MM.1S (cell line): ENCODE measurements around the gene LRRC8C.

Source experiments
- DNase-seq: peaks from one replicate; pipeline ENCODE4 v3.0.0-alpha.2; 2015
- H2AFZ ChIP-seq: fragments of 300-600 bp; sonication (generic); 2 replicates; pipeline ENCODE4 v1.6.0; 2016; ENCODE audit warnings: antibody characterized with exemption, low read length
- H3F3A ChIP-seq: fragments of 300-600 bp; sonication (generic); 2 replicates; pipeline ENCODE4 v1.6.1; 2016; ENCODE audit warnings: mild to moderate bottlenecking, antibody characterized with exemption, low read length, moderate library complexity, mixed read lengths; ENCODE audit not compliant: insufficient read depth
- H3K27ac ChIP-seq: fragments of 300-600 bp; sonication (generic); 2 replicates; pipeline ENCODE4 v1.5.1; 2016; ENCODE audit warnings: mild to moderate bottlenecking, low read length
- H3K27me3 ChIP-seq: fragments of 300-600 bp; sonication (generic); replicated peaks from 2 replicates; pipeline ENCODE4 v1.6.0; 2016; ENCODE audit warnings: low read length; ENCODE audit not compliant: insufficient read depth
- H3K36me3 ChIP-seq: fragments of 300-600 bp; sonication (generic); replicated peaks from 2 replicates; pipeline ENCODE4 v1.6.1; 2016; ENCODE audit warnings: mild to moderate bottlenecking, low read length, mixed read lengths; ENCODE audit not compliant: insufficient read depth
- H3K4me1 ChIP-seq: fragments of 300-600 bp; sonication (generic); 2 replicates; pipeline ENCODE4 v1.6.1; 2016; ENCODE audit warnings: low read length, mixed read lengths
- H3K4me2 ChIP-seq: fragments of 300-600 bp; sonication (generic); 2 replicates; pipeline ENCODE4 v1.6.0; 2016; ENCODE audit warnings: low read depth, low read length
- H3K4me3 ChIP-seq: fragments of 300-600 bp; sonication (generic); 2 replicates; pipeline ENCODE4 v1.5.1; 2016; ENCODE audit warnings: low read length, mixed read lengths
- H3K79me2 ChIP-seq: fragments of 300-600 bp; sonication (generic); 2 replicates; pipeline ENCODE4 v1.6.1; 2016; ENCODE audit warnings: mixed run types, low read length, mixed read lengths
- H3K9ac ChIP-seq: fragments of 300-600 bp; sonication (generic); 2 replicates; pipeline ENCODE4 v1.6.1; 2016; ENCODE audit warnings: low read length, mixed read lengths
- H3K9me2 ChIP-seq: fragments of 300-600 bp; sonication (generic); replicated peaks from 2 replicates; pipeline ENCODE4 v1.6.1; 2016; ENCODE audit warnings: mild to moderate bottlenecking, low read length, mixed read lengths; ENCODE audit not compliant: insufficient read depth
- H3K9me3 ChIP-seq: fragments of 300-600 bp; sonication (generic); replicated peaks from 2 replicates; pipeline ENCODE4 v1.6.1; 2016; ENCODE audit warnings: mild to moderate bottlenecking, low read length, mixed read lengths; ENCODE audit not compliant: insufficient read depth
- H4K20me1 ChIP-seq: fragments of 300-600 bp; sonication (generic); 2 replicates; pipeline ENCODE4 v1.6.1; 2016; ENCODE audit warnings: mild to moderate bottlenecking, low read length, moderate library complexity, mixed read lengths; ENCODE audit not compliant: insufficient read depth
- CTCF ChIP-seq: fragments of 300-600 bp; sonication (generic); IDR thresholded peaks from 2 replicates; pipeline ENCODE4 v1.5.1; 2016; ENCODE audit warnings: antibody characterized with exemption, low read length, mixed read lengths
- EZH2 ChIP-seq: fragments of 300-600 bp; sonication (generic); optimal IDR thresholded peaks from 2 replicates; pipeline ENCODE3; 2017; ENCODE audit warnings: low read depth, mild to moderate bottlenecking, antibody characterized with exemption, low read length, mixed read lengths
- EZH2phosphoT487 ChIP-seq: fragments of 300-600 bp; sonication (generic); IDR thresholded peaks from 2 replicates; pipeline ENCODE4 v1.6.1; 2018; ENCODE audit warnings: antibody characterized with exemption, low read length

Gene LRRC8C

DNA sequence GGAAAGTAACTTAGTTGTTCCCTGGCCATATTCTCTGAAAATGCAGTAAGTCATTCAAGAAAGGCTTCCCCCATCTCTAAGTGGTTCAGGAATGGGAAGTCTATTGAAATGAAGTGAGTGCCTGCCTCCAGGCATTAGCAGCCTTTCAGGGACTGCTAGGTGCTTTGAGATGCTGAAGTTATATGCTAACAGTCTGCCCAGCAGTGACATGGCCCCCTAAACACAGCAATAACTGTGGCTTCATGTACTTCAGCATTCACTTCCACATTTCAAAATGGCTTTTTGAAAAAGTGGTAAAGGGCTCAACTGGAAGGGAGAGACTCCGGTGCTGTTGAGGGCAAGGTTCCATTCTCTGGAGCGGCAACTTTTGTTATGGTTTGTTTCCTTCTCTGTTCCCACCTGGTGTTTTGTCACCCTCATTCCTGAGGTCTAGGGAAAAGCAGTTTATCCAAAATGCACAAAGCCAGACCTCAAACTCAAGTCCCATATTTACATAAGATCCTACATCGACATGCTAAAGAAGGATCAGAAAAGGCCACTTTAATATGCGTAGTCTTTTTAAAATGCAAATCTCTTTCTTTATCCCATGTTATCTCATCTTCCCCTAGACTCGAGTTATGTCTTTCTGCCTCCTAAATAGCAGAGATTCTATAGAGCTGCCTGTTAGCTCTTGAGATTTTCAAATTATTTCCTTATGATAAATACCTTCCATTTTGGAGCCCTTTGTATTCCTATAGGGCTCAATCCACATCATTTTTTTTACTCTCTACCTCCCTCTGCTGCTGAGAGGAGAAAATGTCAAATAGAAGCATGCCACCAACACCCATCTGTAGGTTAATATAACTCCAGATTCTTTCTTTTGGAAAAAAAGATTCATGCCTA, 34.2 kb upstream of the LRRC8C start:
- no peak overlapping the region for H3K27ac ChIP-seq
- H3F3A ChIP-seq, result no peaks in the 10 kb centered on the region
- DNase-seq, result peak; percentile 23
- no peak overlapping the region for H3K9ac ChIP-seq
- H2AFZ ChIP-seq, result no peak overlapping the region
- H4K20me1 ChIP-seq, result no peaks in the 10 kb centered on the region
- H3K4me2 ChIP-seq, result no peak overlapping the region
- no peaks in the 10 kb centered on the region for H3K36me3 ChIP-seq
- no peaks in the 10 kb centered on the region for H3K9me2 ChIP-seq
- no peak for TF ChIP-seq EZH2
- peak; percentile 65 for TF ChIP-seq CTCF
- TF ChIP-seq EZH2phosphoT487, result no peak
- no peaks in the 10 kb centered on the region for H3K4me1 ChIP-seq
- H3K9me3 ChIP-seq, result no peaks in the 10 kb centered on the region
- H3K79me2 ChIP-seq, result no peaks in the 10 kb centered on the region
- no peaks in the 10 kb centered on the region for H3K27me3 ChIP-seq
- H3K4me3 ChIP-seq, result no peak overlapping the region

DNA sequence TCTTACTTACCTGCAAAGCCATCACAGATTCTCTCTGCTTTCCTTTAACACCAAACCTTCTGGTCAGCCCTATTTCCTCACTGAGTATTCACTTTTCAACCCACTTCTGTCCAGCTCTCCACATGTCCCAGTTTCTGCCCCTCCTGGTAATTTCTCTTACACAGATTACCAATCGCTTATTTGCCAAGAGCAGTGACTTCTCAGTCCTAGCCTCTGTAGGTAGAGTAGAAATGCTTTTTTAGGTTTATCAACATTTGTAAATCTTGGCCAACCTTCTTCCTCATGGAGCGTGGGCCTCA, 33.6 kb upstream of the LRRC8C start:
- Histone ChIP-seq H3K4me3 (no peak overlapping the region), H3K9me3 (no peaks in the 10 kb centered on the region), H3K9ac (no peak overlapping the region), H3K27ac (no peak overlapping the region), H3K27me3 (no peaks in the 10 kb centered on the region), H3K36me3 (no peaks in the 10 kb centered on the region), H4K20me1 (no peaks in the 10 kb centered on the region), H2AFZ (no peak overlapping the region), H3K4me1 (no peaks in the 10 kb centered on the region), H3K9me2 (no peaks in the 10 kb centered on the region), H3F3A (no peaks in the 10 kb centered on the region), H3K79me2 (no peaks in the 10 kb centered on the region), H3K4me2 (no peak overlapping the region)
- TF ChIP-seq EZH2, result no peak
- TF ChIP-seq EZH2phosphoT487, result no peak
- TF ChIP-seq CTCF, result no peak
- no peak for DNase-seq

DNA sequence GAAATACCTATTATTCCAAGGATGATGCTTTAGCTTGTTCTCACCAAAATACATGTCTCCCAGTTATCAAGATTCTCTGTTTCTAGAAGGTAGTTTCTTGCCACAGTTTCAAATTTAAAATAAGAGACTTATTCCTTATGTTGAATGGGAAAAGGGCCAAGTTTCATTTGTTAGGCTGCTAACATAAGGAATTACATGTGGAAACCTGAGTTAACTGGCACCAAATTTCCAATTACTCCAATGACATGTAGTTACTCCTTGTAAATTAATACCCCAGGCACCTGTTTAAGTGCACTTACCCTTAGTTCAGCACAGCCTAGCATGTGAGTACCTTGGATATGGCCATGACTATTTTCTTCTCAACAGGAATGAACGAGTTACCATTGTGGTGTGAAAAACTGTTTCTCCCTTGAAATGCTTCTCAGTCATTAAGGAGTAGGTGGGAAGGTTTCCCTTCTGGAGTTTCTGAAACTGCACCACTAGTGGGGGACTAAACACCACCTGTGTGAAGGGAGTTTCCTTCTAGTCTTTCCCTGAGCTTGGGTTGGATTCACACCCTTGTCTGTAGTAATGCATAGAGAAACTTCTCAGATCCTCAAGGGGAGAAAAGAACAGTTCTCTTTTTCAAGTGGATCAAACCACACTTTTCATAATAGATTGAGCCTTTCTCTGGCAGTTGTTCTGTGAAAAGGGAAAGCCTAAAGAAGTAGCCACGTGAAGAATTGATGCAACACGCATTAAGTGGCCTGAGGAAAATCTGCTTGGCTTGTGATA, 32.3 kb upstream of the LRRC8C start:
- no peak overlapping the region for H3K4me2 ChIP-seq
- no peaks in the 10 kb centered on the region for H3K36me3 ChIP-seq
- no peaks in the 10 kb centered on the region for H4K20me1 ChIP-seq
- no peak overlapping the region for H2AFZ ChIP-seq
- no peak overlapping the region for H3K9ac ChIP-seq
- no peak overlapping the region for H3K4me3 ChIP-seq
- H3K9me2 ChIP-seq, result no peaks in the 10 kb centered on the region
- H3K79me2 ChIP-seq, result no peaks in the 10 kb centered on the region
- H3K27ac ChIP-seq, result no peak overlapping the region
- no peak for DNase-seq
- TF ChIP-seq EZH2 (no peak), CTCF (no peak), EZH2phosphoT487 (no peak)
- H3K4me1 ChIP-seq, result no peaks in the 10 kb centered on the region
- H3K27me3 ChIP-seq, result no peaks in the 10 kb centered on the region
- no peaks in the 10 kb centered on the region for H3K9me3 ChIP-seq
- no peaks in the 10 kb centered on the region for H3F3A ChIP-seq
